HS-27A (cell line): ENCODE measurements around the gene ENTREP1.
"Not testable (repeated sequence)": the region's sequence is repeated elsewhere in the genome, so short reads cannot be mapped to it uniquely, and the experiment has no call there.

Experiments used
- DNase-seq: peaks from one replicate; pipeline ENCODE4 v3.0.0-alpha.2; 2012; ENCODE audit warnings: low read depth, missing footprints

The ENTREP1 gene

GRCh38 chr9:69411931-69412740 lies 87.1 kb downstream of the ENTREP1 start:
- DNase-seq, result no peak

GRCh38 chr9:69412741-69413150 lies 87.7 kb downstream of the ENTREP1 start:
- DNase-seq, result no peak

GRCh38 chr9:69420611-69421270 lies 95.7 kb downstream of the ENTREP1 start:
- no peak for DNase-seq

- DNase-seq, result no peak
These were observed 97.1 kb downstream of the ENTREP1 start for GRCh38 chr9:69421908-69422801.

GRCh38 chr9:69425136-69425801 lies 100.3 kb downstream of the ENTREP1 start:
- no peak for DNase-seq

- DNase-seq, result no peak
These were observed 102.3 kb downstream of the ENTREP1 start for GRCh38 chr9:69427286-69427685.

- DNase-seq, result no peak
These were observed 103.2 kb downstream of the ENTREP1 start for GRCh38 chr9:69428017-69428785.

GRCh38 chr9:69429281-69429680 lies 104.3 kb downstream of the ENTREP1 start:
- DNase-seq, result no peak

- DNase-seq, result no peak
These were observed 105.2 kb downstream of the ENTREP1 start for GRCh38 chr9:69430206-69430605.

GRCh38 chr9:69431203-69431602 lies 106.2 kb downstream of the ENTREP1 start:
- no peak for DNase-seq

- DNase-seq, result no peak
These were observed 106.8 kb downstream of the ENTREP1 start for GRCh38 chr9:69431777-69432176.

- no peak for DNase-seq
These were observed 107.6 kb downstream of the ENTREP1 start for GRCh38 chr9:69432623-69433022.

- no peak for DNase-seq
These were observed 108.4 kb downstream of the ENTREP1 start for GRCh38 chr9:69433392-69433791.

GRCh38 chr9:69433968-69434367 lies 109.0 kb downstream of the ENTREP1 start:
- DNase-seq, result no peak

GRCh38 chr9:69439654-69440053 lies 114.6 kb downstream of the ENTREP1 start:
- DNase-seq, result not testable (repeated sequence)

- DNase-seq, result not testable (repeated sequence)
These were observed 115.4 kb downstream of the ENTREP1 start for GRCh38 chr9:69440254-69440955.
